Measurements from ENCODE around the gene HSPA12A.

Gene HSPA12A, protein sequence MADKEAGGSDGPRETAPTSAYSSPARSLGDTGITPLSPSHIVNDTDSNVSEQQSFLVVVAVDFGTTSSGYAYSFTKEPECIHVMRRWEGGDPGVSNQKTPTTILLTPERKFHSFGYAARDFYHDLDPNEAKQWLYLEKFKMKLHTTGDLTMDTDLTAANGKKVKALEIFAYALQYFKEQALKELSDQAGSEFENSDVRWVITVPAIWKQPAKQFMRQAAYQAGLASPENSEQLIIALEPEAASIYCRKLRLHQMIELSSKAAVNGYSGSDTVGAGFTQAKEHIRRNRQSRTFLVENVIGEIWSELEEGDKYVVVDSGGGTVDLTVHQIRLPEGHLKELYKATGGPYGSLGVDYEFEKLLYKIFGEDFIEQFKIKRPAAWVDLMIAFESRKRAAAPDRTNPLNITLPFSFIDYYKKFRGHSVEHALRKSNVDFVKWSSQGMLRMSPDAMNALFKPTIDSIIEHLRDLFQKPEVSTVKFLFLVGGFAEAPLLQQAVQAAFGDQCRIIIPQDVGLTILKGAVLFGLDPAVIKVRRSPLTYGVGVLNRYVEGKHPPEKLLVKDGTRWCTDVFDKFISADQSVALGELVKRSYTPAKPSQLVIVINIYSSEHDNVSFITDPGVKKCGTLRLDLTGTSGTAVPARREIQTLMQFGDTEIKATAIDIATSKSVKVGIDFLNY

GRCh38 chr10:116742367-116743265 is at the start of gene HSPA12A:
HSPA12A (minus strand) TSS chr10:116742566; CDS start chr10:116742469, 97 bp downstream.
- peak; percentile 31 to 91 (median 83) for DNase-seq
- intact Hi-C loops (cut with DNase I): no loop called here

- intact Hi-C loops (cut with DNase I): no loop called here
- DNase-seq: no peak
These were observed 48.9 kb upstream of the HSPA12A start for GRCh38 chr10:116791241-116791640.

- intact Hi-C loops (cut with DNase I): loop anchor here (5.0 kb wide), 1 partner anchor 96 kb away; no protein-coding TSS in a partner anchor
- DNase-seq: peak; percentile 69 to 95 (median 89)
These were observed 45.7 kb upstream of the HSPA12A start for GRCh38 chr10:116787893-116788665.

DNA sequence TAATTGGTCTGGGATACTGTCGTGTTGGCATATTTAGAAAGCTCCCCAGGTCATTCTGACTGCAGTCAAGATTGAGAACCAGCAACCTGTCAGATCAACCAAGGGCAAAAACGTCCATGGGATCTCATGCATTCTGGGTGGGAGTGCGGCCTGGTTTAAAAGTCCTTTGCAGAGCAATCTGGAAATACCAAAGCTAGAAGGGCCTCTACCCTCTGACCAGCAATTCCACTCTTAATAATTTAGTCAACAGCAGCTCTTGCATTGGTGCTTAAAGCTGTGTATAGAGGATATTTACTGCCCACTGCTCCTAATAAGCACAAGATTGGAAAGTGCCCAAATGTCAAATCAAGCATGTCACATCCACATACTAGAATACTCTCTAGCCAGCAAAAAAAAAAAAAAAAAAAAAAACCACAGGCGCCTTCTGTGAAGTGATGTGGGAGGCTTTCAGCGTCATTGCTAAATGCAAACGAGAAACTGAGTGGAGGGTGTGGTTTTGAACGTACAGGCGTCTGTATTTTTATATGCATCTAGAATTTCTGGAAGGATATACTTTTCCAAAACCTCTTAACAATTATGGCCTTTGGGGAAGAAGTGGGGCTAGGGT is 44.8 kb upstream of the HSPA12A start:
- intact Hi-C loops (cut with DNase I): loop anchor here (5.0 kb wide), 1 partner anchor 95 kb away; no protein-coding TSS in a partner anchor
- DNase-seq: peak in 6 of 42 donors; percentile 17 to 49 (median 21)

DNA sequence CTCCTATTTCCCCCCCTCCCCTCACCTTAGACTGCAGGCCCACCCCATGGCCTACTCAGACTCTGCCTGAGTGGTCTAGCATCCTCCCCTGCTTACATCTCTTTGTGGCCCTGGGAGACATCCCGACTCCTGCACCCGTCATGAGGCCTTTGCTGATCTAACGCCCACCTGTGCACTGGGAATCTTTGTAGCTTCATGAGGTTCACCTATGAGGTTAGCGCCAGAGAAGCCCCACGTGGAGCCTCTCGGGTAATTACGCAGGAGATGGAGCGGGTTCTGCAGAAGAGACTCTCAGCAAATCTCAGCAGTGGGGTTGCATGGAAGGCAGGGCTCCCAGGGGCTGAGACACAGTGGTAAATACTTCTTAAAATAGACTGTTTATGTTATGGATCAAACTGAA is 43.5 kb upstream of the HSPA12A start:
- intact Hi-C loops (cut with DNase I): loop anchor here (5.0 kb wide), 1 partner anchor 94 kb away; no protein-coding TSS in a partner anchor

GRCh38 chr10:116785282-116785681 is 42.9 kb upstream of the HSPA12A start:
- peak in 1 of 42 donors; percentile 17 for DNase-seq
- intact Hi-C loops (cut with DNase I): loop anchor here (5.0 kb wide), 1 partner anchor 93 kb away; no protein-coding TSS in a partner anchor

More for the DNA sequence above, 43.5 kb upstream of the HSPA12A start:
- DNase-seq: peak in 23 of 42 donors; percentile 13 to 72 (median 45)

GRCh38 chr10:116784651-116785050 is 42.3 kb upstream of the HSPA12A start:
- no peak for DNase-seq
- intact Hi-C loops (cut with DNase I): loop anchor here (5.0 kb wide), 1 partner anchor 92 kb away; no protein-coding TSS in a partner anchor

DNA sequence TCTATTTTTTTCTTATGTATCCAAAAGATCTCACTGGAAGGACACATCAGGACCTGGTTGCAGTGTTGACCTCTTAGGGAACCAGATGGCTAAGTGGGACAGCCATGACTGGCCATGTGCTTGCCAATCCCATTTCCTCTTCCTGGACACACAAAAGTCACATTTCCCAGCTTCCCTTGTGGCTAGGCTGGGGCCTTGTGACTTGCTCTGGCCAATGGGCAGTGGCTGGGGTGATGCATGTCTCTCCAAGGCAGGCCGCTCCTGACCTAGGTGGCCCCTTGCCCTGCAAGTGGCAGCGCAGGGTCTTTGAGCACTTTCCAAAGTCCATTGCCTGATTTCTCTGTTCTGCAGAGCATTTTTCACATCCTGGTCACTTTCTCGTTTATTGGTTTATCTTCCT is 41.7 kb upstream of the HSPA12A start:
- no peak for DNase-seq
- intact Hi-C loops (cut with DNase I): no loop called here

- DNase-seq: peak in 5 of 42 donors; percentile 9 to 70 (median 15)
- intact Hi-C loops (cut with DNase I): no loop called here
These were observed 40.8 kb upstream of the HSPA12A start for GRCh38 chr10:116783011-116783655.

GRCh38 chr10:116781370-116781884 is 39.1 kb upstream of the HSPA12A start:
- intact Hi-C loops (cut with DNase I): no loop called here
- DNase-seq: no peak

DNA sequence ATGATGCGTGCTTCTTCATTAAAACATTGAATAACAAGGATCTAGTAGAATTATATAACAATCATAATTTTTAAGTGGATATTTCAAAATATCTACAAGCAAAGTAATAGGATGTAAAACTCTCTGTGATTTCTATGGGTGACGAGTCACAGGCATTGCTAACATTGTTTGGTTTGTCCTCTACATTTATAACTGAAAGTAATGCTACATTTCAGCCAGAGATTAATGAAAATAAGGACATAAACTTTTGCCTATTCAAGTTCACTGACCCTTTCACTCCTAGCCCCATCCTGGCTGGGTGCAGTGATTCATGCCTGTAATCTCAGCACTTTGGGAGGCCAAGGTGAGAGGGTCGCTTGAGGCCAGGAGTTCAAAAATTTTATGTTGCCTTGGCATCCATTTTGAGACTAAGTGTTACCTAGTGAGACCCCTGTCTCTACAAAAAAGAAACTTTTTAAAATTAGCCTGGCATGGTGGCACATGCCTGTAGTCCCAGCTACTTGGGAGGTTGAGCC is 38.4 kb upstream of the HSPA12A start:
- DNase-seq: no peak
- intact Hi-C loops (cut with DNase I): no loop called here

DNA sequence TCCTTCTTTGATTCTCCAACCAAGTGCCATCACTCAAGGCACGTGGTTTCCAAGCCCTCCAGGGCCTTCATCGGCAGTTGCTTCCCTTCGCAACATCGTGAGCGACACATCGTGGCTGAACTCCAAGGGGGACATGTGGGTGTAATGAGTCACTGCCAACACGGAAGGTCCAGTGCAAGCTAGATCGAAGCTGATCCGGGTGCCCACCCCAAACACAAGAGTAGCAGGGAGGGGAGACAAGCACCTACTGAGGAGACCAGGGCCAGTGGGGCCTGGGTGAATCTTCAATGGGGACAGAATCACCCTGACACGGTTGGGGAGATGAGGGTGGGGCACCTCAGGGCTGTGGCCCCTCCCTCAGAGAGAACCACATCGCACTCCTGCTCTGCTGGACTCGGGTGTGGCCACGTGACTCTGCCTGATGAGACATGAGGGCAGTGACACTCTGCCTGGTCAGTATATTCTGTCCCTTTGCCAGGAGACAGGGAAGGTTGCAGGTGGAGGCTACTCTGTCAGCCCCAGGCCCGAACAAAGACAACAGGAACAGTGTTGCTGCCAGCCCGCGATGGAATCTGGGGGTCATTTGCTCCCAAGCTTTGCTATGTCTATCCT is 36.8 kb upstream of the HSPA12A start:
- no peak for DNase-seq
- intact Hi-C loops (cut with DNase I): no loop called here

- no peak for DNase-seq
- intact Hi-C loops (cut with DNase I): no loop called here
These were observed 34.6 kb upstream of the HSPA12A start for GRCh38 chr10:116777006-116777405.

GRCh38 chr10:116775488-116776400 is 33.4 kb upstream of the HSPA12A start:
- intact Hi-C loops (cut with DNase I): no loop called here

DNA sequence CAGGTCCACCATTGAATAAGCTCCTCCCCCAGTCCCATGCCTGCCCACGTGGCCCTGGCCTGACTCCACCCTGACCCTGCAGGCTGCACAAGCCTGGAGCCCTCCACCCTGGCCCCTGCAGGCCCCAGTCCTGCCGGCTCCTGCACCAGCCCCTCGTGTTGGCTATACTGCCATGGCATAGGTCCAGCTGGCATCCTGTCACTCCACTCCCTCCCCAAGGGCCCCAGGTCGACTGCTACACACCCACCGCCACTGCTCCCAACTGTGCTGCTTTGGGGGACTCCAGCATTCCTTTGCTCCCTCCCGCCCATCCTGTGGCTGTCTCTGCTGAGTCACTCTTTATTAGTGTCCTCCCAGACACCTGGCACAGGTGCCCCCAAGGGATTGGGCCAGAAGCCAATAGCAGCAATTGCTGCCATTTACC is 32.4 kb upstream of the HSPA12A start:
- no peak for DNase-seq

More at GRCh38 chr10:116775488-116776400, 33.4 kb upstream of the HSPA12A start:
- no peak for DNase-seq

More for the DNA sequence above, 32.4 kb upstream of the HSPA12A start:
- intact Hi-C loops (cut with DNase I): no loop called here

Measured in head of caudate nucleus (tissue), 42 donors.